WTC11 (cell line): Measurements from ENCODE around the gene LHX5. TPM values are rescaled to one million over a fixed set of nuclear protein-coding genes. Genes with fewer than 3 reads are reported as not detected.

ENCODE experiments used
- ATAC-seq: fragments of 200-7000 bp; cut with Tn5 transposase; 2 replicates; pipeline ENCODE4 v1.10.0; 2021; ENCODE audit warnings: mild to moderate bottlenecking, moderate library complexity
- CTCF ChIA-PET: fragments of 300-600 bp; sonication (Branson Sonifier 250); formaldehyde crosslinking; loops from one replicate; lab custom pipeline; 2021; ENCODE audit warnings: antibody characterized with exemption; lab: Charles Lee
- POLR2A ChIA-PET: fragments of 350-600 bp; sonication (Branson Sonifier 250); formaldehyde crosslinking; loops from one replicate; lab custom pipeline; 2021; ENCODE audit warnings: antibody characterized with exemption; lab: Charles Lee
- DNase-seq: peaks from one replicate; pipeline ENCODE4 v3.0.0; 2021; ENCODE audit warnings: low spot score
- H3K27ac Mint-ChIP-seq: 2 replicates; pipeline ENCODE4 v1.8.0; 2021; ENCODE audit warnings: mixed read lengths
- H3K27me3 Mint-ChIP-seq: 2 replicates; pipeline ENCODE4 v1.8.0; 2021; ENCODE audit warnings: low read depth, mild to moderate bottlenecking, moderate library complexity, mixed read lengths
- H3K36me3 Mint-ChIP-seq: 2 replicates; pipeline ENCODE4 v1.8.0; 2021; ENCODE audit warnings: mixed read lengths
- H3K4me1 Mint-ChIP-seq: 2 replicates; pipeline ENCODE4 v1.8.0; 2022; ENCODE audit warnings: mixed read lengths
- H3K4me3 Mint-ChIP-seq: 2 replicates; pipeline ENCODE4 v1.8.0; 2021; ENCODE audit warnings: mild to moderate bottlenecking, moderate library complexity, mixed read lengths
- H3K9me3 Mint-ChIP-seq: 2 replicates; pipeline ENCODE4 v1.8.0; 2021; ENCODE audit warnings: mixed read lengths
- AFF4 ChIP-seq: sonication (generic); formaldehyde crosslinking; IDR thresholded peaks from 2 replicates; pipeline ENCODE4 v1.8.1; 2023; ENCODE audit warnings: mild to moderate bottlenecking, missing genetic modification reagents, borderline replicate concordance
- FOXP1 ChIP-seq: sonication (generic); formaldehyde crosslinking; IDR thresholded peaks from 2 replicates; pipeline ENCODE4 v1.8.0; 2022; ENCODE audit warnings: missing genetic modification reagents, mild to moderate bottlenecking, moderate library complexity, borderline replicate concordance
- GABPB1 ChIP-seq: sonication (generic); formaldehyde crosslinking; IDR thresholded peaks from 2 replicates; pipeline ENCODE4 v1.8.1; 2023; ENCODE audit warnings: mild to moderate bottlenecking, missing genetic modification reagents
- NFE2L1 ChIP-seq: sonication (generic); formaldehyde crosslinking; IDR thresholded peaks from 2 replicates; pipeline ENCODE4 v1.8.1; 2023; ENCODE audit warnings: missing genetic modification reagents
- NR3C1 ChIP-seq: sonication (generic); formaldehyde crosslinking; conservative IDR thresholded peaks from 2 replicates; pipeline ENCODE4 v1.8.1; 2023; ENCODE audit warnings: low read depth, mild to moderate bottlenecking, missing genetic modification reagents
- PRDM15 ChIP-seq: sonication (generic); formaldehyde crosslinking; IDR thresholded peaks from 2 replicates; pipeline ENCODE4 v1.8.0; 2022; ENCODE audit warnings: missing genetic modification reagents
- RELA ChIP-seq: sonication (generic); formaldehyde crosslinking; IDR thresholded peaks from 2 replicates; pipeline ENCODE4 v1.8.1; 2022; ENCODE audit warnings: missing genetic modification reagents, mild to moderate bottlenecking, borderline replicate concordance
- ZNF121 ChIP-seq: sonication (generic); formaldehyde crosslinking; IDR thresholded peaks from 2 replicates; pipeline ENCODE4 v1.8.0; 2023; ENCODE audit warnings: missing genetic modification reagents
- ZNF317 ChIP-seq: sonication (generic); formaldehyde crosslinking; IDR thresholded peaks from 2 replicates; pipeline ENCODE4 v1.8.1; 2023; ENCODE audit warnings: low read depth, mild to moderate bottlenecking, moderate library complexity, missing genetic modification reagents, borderline replicate concordance
- ZNF416 ChIP-seq: fragments of 250-450 bp; sonication (Bioruptor Pico); IDR thresholded peaks from 2 replicates; pipeline ENCODE4 v1.9.0; 2021; ENCODE audit warnings: mild to moderate bottlenecking, inconsistent platforms
- total RNA-seq: library from RNA; stranded (reverse); gene quantifications from 3 replicates; pipeline ENCODE4 v1.2.3, GENCODE V29; 2021

Gene LHX5
- total RNA-seq, 1 experiment from 2014 or later = 3.0 TPM

DNA sequence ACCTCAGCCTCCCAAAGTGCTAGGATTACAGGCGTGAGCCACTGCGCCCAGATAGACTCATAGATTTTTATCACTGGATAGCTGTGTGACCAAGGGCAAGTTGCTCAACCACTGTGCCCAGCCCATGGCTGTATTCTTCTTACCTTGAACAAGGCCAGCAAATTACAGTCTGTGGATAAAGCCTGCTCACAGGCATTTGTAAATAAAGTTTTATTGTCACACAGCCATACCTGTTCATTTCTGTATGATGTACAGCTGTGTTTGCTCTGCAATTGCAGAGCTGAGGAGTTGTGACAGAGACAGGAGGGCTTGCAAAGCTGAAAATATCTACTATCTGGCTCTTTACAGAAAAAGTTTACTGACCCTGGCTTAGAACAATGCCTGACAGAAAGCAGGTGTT, 35.2 kb upstream of the LHX5 start:
- Mint-ChIP-seq H3K4me1 (peaks cover 21% of the 10 kb centered on the region), H3K27me3 (peaks cover 4% of the 10 kb centered on the region), H3K9me3 (peaks cover 15% of the 10 kb centered on the region), H3K36me3 (peaks cover 9% of the 10 kb centered on the region), H3K4me3 (no peak overlapping the region), H3K27ac (no peak overlapping the region)
- ChIA-PET POLR2A (no interaction called here), CTCF (interaction anchor here (1.7 kb wide), 1 partner anchor 45 kb away, joined by 4 read pairs; no protein-coding TSS in a partner anchor)
- no peak for TF ChIP-seq RELA (CRISPR knock-in tag)
- TF ChIP-seq ZNF416 (CRISPR knock-in tag) = no peak
- ATAC-seq (no peak), DNase-seq (no peak)

- DNase-seq (no peak), ATAC-seq (peak; percentile 53)
- Mint-ChIP-seq H3K4me3 (no peak overlapping the region), H3K4me1 (peaks cover 24% of the 10 kb centered on the region), H3K36me3 (peaks cover 11% of the 10 kb centered on the region)
- CTCF ChIA-PET = no interaction called here
- TF ChIP-seq ZNF317 (no peak), PRDM15 (no peak), AFF4 (CRISPR knock-in tag) (no peak), NR3C1 (no peak), FOXP1 (CRISPR knock-in tag) (no peak)
- TF ChIP-seq, all 79 proteins: peak for 0
- Mint-ChIP-seq H3K9me3 (peaks cover 17% of the 10 kb centered on the region), H3K27ac (no peak overlapping the region), H3K27me3 (no peaks in the 10 kb centered on the region; the same call in 1 of the 2 replicates)
- POLR2A ChIA-PET = no interaction called here
Measured at GRCh38 chr12:113505941-113506340, 34.3 kb upstream of the LHX5 start.

DNA sequence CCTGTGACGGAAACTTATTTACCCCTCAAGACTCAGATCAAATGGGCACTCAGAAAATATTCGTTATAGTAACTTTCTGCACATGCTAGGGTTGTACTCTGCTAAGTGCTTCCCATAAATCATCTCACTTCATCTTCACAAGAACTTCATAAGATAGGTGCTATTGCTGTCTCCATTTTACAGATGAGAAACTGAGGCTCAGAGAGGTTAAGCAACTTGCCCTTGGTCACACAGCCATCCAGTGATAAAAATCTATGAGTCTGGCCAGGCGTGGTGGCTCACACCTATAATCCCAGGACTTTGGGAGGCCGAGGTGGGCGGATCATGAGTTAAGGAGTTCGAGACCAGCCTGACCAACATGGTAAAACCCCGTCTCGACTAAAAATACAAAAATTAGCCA, 33.2 kb upstream of the LHX5 start:
- peaks cover 30% of the 10 kb centered on the region for H3K4me1 Mint-ChIP-seq

More for the DNA sequence above, 33.2 kb upstream of the LHX5 start:
- POLR2A ChIA-PET = no interaction called here
- Mint-ChIP-seq H3K36me3 (peaks cover 11% of the 10 kb centered on the region), H3K9me3 (peaks cover 17% of the 10 kb centered on the region), H3K27me3 (no peaks in the 10 kb centered on the region; the same call in 1 of the 2 replicates), H3K4me3 (no peak overlapping the region), H3K27ac (no peak overlapping the region)
- ATAC-seq (no peak), DNase-seq (no peak)
- TF ChIP-seq AFF4 (CRISPR knock-in tag) (no peak), ZNF121 (CRISPR knock-in tag) (no peak), NFE2L1 (no peak), GABPB1 (CRISPR knock-in tag) (no peak)
- CTCF ChIA-PET = no interaction called here
